Cortex of kidney (tissue), 1 donor: ENCODE data around the gene GDPD5.

Source experiments
- DNase-seq: peaks from one replicate; lab custom pipeline; 2025; lab: John Stamatoyannopoulos, UW

GDPD5 gene

GRCh38 chr11:75492181-75492820, 33.4 kb downstream of the GDPD5 start:
- DNase-seq: no peak

GRCh38 chr11:75491465-75491864, 34.3 kb downstream of the GDPD5 start:
- DNase-seq: no peak

- no peak for DNase-seq
Measured at GRCh38 chr11:75490221-75491181, 35.2 kb downstream of the GDPD5 start.

GRCh38 chr11:75487365-75487764, 38.4 kb downstream of the GDPD5 start:
- no peak for DNase-seq

- DNase-seq: no peak
Measured at GRCh38 chr11:75485742-75486141, 40.0 kb downstream of the GDPD5 start.

- DNase-seq: no peak
Measured at GRCh38 chr11:75482931-75483469, 42.7 kb downstream of the GDPD5 start.

- no peak for DNase-seq
Measured at GRCh38 chr11:75481922-75482606, 43.7 kb downstream of the GDPD5 start.

GRCh38 chr11:75481223-75481921, 44.4 kb downstream of the GDPD5 start:
- no peak for DNase-seq

- DNase-seq: no peak
Measured at GRCh38 chr11:75480185-75481175, 45.3 kb downstream of the GDPD5 start.

- DNase-seq: no peak
Measured at GRCh38 chr11:75479597-75480145, 46.1 kb downstream of the GDPD5 start.

- no peak for DNase-seq
Measured at GRCh38 chr11:75478783-75479596, 46.8 kb downstream of the GDPD5 start.

GRCh38 chr11:75477614-75477935, 48.2 kb downstream of the GDPD5 start:
- DNase-seq: no peak

GRCh38 chr11:75476739-75477613, 48.8 kb downstream of the GDPD5 start:
- DNase-seq: no peak

- no peak for DNase-seq
Measured at GRCh38 chr11:75475767-75476650, 49.7 kb downstream of the GDPD5 start.

- no peak for DNase-seq
Measured at GRCh38 chr11:75474878-75475766, 50.6 kb downstream of the GDPD5 start.

GRCh38 chr11:75474240-75474639, 51.5 kb downstream of the GDPD5 start:
- no peak for DNase-seq
